Hematopoietic multipotent progenitor cell (in vitro differentiated cells): Measurements from ENCODE around the gene POLR3C. TPM values are rescaled to one million over a fixed set of nuclear protein-coding genes. Genes with fewer than 3 reads are reported as not detected.
"Not testable (repeated sequence)": the region's sequence is repeated elsewhere in the genome, so short reads cannot be mapped to it uniquely, and the experiment has no call there.

ENCODE experiments used
- DNase-seq, 3 donors: peaks; one replicate each; pipeline ENCODE4 v3.0.0-alpha.2; 2011 to 2015; ENCODE audit warnings: low read depth in 2 of 3, low spot score in 2 of 3
- total RNA-seq: library from RNA; depleted of rRNA; stranded (reverse); fragments of >200 nt; gene quantifications from one replicate; pipeline ENCODE4 v1.2.3, GENCODE V29; 2012

The POLR3C gene, protein sequence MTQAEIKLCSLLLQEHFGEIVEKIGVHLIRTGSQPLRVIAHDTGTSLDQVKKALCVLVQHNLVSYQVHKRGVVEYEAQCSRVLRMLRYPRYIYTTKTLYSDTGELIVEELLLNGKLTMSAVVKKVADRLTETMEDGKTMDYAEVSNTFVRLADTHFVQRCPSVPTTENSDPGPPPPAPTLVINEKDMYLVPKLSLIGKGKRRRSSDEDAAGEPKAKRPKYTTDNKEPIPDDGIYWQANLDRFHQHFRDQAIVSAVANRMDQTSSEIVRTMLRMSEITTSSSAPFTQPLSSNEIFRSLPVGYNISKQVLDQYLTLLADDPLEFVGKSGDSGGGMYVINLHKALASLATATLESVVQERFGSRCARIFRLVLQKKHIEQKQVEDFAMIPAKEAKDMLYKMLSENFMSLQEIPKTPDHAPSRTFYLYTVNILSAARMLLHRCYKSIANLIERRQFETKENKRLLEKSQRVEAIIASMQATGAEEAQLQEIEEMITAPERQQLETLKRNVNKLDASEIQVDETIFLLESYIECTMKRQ
- total RNA-seq: 46.0 TPM

DNA sequence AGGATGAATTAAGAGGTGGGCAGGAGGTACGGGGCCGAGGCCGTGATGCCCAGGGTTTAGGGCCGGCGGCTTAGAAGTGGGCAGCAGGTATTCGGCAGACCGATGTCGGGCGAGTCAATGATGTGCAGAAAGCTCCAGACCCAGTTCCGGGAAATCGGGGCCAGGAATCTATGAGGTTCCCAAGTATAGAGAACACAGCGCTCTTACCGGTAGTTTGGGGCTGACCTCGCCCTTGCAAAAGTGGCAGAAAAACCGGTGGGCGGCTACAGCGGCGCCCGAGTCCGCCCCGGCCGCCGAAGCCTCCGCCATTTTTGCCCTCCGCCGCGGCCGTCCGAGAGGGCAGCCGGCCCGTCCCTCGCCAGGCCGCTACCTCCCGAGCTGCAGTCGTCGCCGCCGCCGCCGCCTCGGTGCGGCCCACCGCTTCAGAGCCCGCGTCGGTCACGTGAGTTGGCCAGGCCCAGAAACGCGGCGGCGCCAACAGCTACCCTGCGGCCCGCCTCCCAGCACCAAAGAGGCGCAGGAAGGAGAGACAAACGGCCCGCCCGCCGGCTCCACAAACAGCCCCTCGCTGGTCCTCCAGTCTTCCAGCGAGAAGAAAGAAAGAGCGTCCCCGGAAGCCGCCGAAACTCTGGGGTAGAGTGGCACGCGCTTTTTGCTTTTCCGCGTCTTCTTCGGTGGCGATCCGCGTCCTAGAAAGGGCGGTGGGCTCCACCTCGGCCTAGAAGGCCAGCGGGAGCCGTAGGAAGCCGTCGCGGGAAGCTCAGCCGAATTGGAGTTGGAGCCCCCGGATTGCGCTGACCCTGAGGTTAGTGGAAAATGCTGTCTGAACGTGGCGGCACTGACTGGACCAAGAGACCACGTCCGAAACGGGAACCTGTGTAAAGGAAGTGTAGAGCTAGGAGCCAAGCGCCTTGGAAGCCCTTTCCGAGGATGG lies at the start of gene POLR3C, which contains the start of gene RNF115:
TSS of gene POLR3C (plus strand) at position 636 of the 934 bp plus-strand sequence. CDS start 1,577 bp downstream, outside the sequence.
TSS of gene RNF115 (minus strand) at position 531 of the 934 bp plus-strand sequence. CDS start at position 309, 222 bp downstream.
- peak; percentile 69 to 94 (median 90) for DNase-seq

DNA sequence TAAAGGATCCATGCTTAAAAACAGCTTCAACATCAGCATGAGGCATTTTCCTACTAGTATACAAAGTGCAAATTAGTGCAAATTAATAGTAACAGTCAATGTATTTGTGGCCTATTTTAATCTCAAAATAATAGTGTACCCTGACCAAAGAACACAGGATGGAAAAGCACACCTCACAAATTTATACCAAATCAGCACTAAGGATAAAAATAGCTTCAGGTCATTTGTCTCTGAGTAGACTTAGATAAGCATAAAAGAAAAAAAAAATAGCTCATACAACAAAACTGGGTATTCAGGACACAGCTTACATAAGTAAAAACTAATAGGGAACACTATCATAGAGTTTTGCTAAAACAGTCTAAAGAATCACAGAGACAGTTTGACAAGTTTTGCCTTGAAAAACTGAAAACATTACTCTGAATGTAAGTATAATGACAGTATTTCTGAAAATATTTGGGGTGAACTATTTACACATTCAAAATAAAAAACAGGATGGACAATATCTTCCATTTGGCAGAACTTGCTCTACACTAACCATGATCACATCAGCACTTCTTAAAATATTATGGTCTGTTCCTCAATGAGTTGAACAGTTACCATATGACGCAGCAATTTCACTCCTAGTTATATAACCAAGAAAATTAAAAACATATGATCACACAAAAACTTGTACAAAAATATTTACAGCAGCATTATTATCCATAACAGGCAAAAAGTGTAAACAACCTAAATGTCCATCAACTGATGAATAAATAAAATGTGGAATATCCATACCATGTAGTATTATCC lies 46.4 kb upstream of the POLR3C start:
- no peak for DNase-seq

DNA sequence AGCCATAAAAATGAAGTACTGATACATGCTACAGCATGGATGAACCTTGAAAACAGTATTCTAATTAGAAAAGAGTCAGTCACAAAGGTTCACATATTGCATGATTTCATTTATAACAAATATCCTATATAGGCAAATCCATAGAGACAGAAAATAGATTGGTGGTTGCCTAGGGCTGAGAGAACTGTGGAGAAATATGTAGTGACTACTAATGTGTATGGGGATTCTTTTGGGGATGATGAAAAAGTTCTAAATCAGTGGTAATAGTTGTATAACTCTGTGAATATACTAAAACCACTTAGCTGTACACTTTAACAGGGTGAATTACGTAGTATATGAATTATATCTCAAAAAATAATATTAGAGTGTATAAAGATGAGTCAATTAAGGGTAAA lies 45.9 kb upstream of the POLR3C start:
- DNase-seq: no peak

DNA sequence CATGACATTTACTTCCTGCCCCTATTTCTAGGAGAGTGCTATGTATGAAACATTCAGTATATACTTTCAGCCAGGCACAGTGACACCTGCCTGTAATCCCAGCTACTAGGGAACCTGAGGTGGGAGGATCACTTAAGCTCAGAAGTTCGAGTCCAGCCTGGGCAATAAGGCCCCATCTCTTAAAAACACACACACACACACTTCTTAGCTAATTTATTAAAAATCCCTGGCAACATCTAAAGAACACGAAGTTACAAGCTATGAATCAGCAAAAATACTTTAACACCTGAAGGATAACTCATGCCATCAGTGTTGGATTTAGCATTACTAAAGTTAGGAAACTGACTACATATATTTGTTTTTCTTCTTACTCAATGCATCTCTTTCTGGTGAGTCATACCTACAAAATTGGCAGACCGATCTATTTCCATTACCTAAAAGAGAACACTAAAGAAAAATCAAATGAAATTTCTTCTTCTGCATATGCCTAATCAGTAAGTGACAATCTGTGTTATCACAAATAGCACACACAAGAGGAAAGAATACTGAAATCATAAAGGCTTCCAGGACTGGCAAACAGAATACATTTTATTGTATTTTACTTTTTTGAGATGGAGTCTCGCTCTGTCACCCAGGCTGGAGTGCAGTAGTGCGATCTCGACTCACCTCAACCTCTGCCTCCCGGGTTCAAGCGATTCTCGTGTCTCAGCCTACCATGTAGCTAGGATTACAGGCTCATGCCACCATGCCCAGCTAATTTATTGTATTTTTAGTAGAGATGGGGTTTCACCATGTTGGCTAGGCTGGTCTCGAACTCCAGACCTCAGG lies 41.5 kb upstream of the POLR3C start:
- DNase-seq: no peak

DNA sequence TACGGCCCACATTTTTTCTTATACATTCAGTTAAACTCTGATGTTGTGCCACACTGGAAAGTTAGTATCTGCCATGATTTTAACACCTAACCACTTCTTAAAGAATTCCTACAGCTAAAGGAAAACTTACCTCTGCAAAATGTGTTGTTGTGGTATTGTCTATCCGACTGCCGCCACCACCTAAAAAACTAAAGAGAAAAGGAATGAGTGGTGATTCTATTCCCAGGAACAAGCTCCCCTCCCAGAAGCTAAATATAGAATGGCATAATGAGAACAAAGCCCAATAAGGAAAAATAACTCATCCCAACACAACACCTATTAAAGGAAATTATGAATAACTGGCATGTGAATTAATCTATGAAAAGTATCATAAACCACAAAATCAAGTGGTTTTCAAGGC lies 39.6 kb upstream of the POLR3C start:
- DNase-seq: no peak

DNA sequence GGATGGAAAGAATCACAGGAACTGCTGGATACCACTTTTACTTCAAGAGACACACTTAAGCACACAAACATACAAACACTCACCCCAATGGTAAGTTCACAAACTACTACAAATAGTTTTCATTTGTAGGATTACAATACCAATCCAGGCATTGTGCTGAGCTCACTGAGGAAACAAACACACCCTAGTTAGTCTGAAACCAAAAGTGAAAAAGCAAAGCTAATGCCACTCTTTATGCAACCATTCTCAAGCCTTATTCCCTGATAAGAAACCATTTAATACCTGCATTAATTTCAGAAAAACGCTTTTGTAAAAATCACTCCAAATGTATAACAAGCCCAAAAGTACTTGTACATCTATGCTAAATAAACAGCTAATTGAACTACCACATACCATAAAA lies 38.5 kb upstream of the POLR3C start:
- no peak for DNase-seq

DNA sequence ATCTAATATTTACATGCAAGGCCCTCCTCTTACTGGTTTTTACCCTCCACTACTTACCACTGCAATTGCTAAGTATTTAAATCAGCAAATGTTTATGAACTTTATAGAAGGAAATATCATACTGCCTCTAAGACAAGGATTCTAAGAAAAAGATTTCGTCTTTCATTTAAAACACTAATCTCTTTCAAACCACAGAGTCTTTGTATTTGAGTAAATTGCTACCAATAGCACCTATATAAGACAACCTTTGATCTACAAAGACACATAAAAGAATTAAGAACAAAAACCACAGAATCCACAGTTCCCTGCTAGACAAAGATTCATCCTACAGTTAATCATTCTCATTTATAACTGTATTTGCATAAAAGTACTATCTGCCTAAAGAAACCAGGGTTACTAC lies 37.7 kb upstream of the POLR3C start:
- DNase-seq: no peak

DNA sequence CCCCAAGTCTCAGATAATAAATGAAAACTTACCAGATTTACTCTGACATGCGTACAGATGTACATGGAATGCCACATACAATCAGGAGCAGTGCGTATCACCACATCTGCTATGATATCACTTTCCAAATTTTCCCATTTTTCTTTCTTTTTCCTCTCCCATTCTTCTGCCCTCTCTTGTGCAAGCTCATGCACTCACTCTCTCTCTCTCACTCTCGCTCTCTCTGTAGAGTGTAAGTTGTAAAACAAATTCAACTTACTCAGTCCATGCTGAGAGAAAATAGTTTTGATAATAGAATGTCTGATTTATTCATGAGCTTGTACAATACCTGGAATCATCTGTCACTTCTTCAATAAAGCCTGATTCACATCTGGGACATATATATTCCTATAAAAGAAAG lies 35.4 kb upstream of the POLR3C start:
- DNase-seq: no peak

DNA sequence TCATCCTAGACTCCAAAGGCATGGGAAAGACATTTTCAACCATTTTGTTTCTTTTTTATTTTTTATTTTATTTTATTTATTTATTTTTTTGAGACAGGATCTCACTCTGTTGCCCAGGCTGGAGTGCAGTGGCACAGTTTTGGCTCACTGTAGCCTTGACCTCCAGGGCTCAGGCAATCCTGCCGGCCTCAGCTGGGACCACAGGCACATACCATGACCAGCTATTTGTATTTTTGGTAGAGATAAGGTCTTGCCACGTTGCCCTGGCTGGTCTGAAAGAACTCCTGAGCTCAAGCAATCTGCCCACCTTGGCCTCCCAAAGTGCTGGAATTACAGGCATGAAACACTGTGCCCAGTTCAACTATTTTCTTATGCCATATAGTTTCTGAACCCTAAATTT lies 32.1 kb upstream of the POLR3C start:
- not testable (repeated sequence) for DNase-seq

DNA sequence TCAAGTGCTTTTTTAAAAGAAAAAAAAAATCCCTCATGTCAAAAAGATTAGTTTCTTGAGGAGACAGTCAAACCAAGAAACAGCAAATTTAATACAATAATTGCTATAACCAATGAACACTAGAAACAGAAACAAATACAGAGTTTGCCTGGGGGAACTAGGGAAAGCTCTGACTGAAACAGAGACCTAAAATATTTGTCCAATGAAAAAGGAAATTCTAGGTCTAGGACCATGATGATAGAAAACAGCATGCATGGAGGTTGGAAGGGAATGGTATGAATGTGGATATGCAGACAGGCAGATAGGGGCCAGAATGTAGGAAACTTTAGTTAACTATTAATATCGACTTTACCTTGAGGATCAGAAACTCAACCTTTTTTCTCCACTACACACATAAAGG lies 31.5 kb upstream of the POLR3C start:
- no peak for DNase-seq

DNA sequence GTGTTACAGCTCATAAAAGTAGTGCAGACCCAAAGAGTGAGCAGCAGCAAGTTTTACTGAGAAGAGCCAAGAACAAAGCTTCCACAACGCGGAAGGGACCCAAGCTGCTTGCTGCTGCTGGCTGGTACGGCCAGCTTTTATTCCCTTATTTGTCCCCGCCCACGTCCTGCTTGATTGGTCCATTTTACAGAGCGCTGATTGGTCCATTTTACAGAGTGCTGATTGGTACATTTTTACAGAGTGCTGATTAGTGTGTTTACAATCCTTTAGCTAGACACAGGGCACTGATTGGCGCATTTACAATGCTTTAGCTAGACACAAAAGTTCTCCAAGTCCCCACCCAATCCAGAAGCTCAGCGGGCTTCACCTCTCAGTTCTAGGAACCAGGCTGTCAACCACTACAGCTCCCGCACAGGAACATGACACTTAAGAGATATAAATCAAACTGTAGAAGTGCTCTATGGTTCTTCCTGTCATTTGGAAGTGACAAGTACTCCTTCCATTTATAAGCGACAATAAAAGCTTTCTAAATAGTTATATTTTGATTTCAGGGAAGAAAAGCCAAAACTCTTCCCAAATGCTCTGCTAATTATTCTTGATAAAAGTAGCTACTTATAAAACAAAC lies 28.6 kb upstream of the POLR3C start:
- no peak for DNase-seq

DNA sequence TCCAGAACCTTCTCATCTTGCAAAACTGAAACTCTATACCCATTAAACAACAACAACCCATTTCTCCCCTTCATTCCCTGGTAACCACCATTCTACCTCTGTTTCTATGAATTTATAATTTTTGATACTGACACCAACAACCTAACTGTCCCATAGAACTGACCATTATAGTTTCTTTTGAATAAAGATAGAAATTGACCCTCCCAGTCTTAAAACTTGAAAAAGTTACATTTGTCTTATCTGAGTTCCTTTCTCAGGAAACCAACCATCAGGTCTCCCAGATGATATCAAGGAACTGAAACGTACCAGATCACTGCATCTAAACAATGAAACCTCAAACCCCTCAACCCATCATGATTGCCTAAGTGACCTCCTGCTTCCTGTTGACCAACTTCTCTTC lies 27.2 kb upstream of the POLR3C start:
- DNase-seq: no peak

DNA sequence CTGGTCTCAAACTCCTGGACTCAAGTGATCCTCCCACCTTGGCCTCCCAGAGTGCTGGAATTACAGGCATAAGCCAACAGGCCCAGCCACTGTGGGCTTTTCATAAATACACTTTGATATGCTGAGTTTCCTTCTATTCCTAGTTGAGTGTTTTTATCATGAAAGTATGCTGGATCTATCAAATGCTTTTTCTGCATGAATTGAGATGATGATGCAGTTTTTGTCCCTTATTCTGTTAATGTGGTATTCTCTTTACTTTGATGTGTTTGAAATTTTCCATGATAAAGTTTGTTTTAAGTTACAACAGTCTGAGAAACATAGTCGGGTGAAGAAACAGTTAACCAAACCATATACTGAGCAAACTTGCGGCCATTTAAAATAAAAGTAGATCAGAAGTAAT lies 24.2 kb upstream of the POLR3C start:
- no peak for DNase-seq

DNA sequence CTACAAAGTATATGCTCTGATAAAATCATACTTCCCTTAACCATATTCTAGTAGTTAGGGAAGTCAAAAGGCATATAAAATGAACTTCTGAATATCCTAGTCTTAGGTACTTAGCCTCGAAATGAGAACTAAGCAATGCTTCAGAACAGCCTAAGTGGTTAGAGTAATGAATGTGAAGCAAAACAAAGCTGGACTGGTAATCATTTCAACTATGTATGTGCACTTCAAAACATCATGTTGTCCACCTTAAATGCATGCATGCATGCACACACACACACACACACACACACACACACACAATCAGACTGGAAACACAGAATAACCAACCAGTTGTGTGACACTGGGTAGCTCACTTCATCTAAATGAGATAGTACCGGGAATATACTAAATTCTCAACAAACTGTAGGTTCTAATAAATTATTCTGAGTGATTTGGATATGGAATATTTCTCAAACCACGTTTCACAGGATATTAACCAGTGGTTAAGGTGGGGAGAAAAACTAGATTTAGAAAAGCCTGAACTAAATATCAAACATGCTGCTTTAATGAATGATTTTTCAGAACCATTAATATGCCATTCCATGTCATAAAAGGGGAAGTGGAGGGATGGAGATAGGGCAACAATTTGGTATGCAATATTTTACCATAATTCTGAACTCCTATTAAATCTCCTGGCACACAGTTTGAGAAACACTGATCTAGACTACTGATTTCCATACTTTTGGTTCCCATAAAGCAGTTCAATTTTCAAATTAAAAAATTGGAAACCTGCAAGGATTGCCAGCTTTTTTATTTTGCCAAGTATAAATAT lies 19.6 kb upstream of the POLR3C start:
- DNase-seq: peak in 1 of 3 donors; percentile 23

DNA sequence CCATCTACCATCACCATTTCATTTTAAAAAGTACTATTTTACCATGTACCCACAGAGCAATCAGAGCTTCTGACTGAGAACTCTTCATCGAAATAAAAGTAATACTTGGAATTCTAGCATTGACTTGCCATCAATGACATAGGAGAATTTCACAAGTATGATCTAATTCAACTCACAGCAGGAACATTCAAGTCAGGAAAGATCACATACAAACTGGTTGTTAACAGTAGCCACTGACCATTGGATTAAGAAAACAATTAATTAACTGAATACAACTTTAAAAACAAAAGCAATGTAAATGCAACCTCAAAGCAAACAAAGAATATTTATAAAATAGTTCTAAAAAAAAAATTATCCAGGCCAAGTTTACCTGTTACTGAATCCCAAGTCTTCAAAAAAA lies 18.9 kb upstream of the POLR3C start:
- DNase-seq: no peak

DNA sequence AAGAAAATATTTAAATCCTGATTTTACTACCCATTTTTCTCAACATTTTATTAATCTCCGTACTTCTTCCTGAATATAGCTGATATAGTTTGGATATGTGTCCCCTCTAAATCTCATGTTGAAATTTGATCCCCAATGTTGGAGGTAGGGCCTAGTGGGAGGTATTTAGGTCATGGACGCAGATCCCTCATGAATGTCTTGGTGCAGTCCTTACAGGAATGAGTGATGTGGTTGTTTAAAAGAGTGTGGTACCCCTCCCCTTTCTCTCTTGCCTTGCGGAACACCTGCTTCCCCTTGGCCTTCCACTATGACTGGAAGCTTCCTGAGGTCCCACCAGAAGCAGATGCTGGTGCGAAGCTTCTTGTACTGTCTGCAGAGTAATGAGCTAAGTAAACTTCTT lies 17.6 kb upstream of the POLR3C start:
- no peak for DNase-seq

DNA sequence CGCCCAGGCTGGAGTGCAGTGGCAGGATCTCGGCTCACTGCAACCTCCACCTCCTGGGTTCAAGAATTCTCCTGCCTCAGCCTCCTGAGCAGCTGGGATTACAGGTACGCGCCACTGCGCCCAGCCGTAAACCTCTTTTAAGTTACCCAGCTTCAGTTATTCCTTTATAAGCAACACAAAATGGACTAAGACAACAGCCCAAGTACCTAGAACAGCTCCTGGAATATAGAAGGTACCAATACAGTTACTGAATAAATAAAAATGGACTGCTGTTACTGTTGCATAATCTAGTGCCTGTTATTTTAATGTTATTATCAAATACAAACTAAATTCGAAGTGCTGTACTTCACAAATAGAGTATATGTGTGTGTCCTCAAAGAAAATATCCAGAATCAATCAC lies 17.2 kb upstream of the POLR3C start:
- no peak for DNase-seq
